Fibroblast of gingiva (primary cell): ENCODE results near the gene ELMO1.
A peak's percentile ranks its signal among the peaks of the same experiment; 100 is the strongest.

Experiments used
- DNase-seq: peaks from one replicate; pipeline ENCODE4 v3.0.0-alpha.2; 2011; ENCODE audit warnings: low read depth

The ELMO1 gene

GRCh38 chr7:37431413-37431812, 17.3 kb downstream of the ELMO1 start:
- DNase-seq = no peak

DNA sequence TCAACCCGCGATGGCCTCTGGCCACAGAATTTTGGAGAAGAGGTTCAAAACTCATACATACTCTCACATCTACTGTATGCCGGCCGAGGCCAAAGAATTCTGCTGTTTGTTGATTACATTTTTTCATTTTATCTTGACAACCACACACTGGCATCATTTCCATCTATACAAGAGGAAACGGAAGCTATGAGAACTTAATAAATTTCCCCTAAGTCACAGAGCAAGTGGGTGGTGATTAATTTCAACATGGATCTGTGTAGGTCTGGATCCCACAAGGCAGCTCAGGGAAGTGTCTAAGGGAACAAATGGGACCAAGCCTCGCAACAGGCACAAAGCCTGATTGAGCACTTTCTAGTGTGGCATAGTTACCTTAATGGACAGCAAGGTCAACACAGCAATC, 18.0 kb downstream of the ELMO1 start:
- no peak for DNase-seq

DNA sequence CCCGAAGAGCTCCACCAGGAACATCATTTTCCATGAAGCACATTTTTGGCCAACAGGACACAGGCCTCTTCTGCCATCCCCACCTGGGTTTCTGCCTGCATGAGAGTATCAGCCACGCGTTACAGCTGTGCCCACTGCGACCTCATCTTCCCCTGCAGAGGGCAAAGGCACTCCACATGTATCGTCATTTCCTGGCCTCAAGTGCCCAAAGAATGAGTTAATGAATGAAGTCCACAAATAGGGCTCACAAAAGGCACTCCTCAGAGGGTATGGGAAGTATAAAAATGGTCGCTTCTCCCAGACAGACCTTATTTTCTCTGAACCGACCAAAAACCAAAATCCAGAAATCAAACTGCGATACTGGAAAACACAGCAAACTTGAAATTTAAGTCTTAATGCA, 18.5 kb downstream of the ELMO1 start:
- no peak for DNase-seq

- no peak for DNase-seq
These were observed 19.3 kb downstream of the ELMO1 start for GRCh38 chr7:37429435-37429791.

GRCh38 chr7:37428681-37429434, 19.8 kb downstream of the ELMO1 start:
- DNase-seq = no peak

DNA sequence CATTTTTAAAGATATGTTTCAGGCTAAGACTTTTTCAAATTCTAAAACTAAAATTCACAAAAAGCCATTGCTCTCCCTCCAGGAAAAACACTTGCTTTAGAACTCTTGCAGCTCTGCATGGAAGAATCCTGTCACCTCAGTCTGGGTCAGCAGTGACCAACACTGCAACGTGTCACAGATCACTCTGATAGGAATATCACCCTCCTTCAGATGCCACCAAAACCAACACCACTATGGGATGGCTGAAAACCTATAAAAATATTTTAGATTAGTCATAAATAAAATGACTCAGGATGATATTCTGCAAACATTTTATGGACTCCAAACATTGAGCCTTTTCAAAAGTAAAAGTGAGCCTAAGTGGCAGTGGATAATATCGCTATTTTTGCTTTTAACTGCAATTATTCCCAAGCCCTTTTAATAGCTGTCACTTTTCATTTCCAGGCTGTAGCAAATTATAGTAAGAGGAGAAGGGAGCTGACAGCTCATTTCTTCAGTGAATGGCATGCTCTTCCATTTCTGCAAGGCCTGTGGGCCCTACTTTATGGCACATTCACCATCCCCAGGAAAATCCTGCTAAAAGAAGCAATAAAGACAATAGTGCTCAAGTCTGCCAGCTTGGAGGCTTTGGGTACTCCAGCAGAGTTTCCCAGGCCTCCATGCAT, 21.3 kb downstream of the ELMO1 start:
- no peak for DNase-seq

GRCh38 chr7:37425498-37425897, 23.2 kb downstream of the ELMO1 start:
- no peak for DNase-seq

GRCh38 chr7:37424995-37425394, 23.7 kb downstream of the ELMO1 start:
- no peak for DNase-seq

DNA sequence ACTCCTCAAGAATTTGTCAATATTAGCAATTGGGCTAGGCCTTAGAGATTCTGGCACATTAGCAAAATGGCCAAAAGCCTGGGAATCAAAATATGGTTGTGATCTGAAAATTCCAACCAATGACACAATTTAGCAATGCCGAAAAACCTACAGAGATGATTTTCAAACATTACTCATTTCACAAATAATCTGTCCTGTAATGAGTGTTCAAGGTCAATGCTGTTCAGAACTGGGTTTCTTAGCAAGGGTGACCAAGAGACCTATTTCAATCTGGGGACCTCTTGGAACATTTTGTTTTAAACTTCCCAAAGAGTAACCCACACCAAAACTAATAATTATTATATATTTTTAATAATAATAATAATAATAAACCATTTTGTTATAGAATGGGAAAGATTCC, 24.1 kb downstream of the ELMO1 start:
- DNase-seq = no peak

- DNase-seq = peak; percentile 10
These were observed 26.7 kb downstream of the ELMO1 start for GRCh38 chr7:37421861-37422500.

DNA sequence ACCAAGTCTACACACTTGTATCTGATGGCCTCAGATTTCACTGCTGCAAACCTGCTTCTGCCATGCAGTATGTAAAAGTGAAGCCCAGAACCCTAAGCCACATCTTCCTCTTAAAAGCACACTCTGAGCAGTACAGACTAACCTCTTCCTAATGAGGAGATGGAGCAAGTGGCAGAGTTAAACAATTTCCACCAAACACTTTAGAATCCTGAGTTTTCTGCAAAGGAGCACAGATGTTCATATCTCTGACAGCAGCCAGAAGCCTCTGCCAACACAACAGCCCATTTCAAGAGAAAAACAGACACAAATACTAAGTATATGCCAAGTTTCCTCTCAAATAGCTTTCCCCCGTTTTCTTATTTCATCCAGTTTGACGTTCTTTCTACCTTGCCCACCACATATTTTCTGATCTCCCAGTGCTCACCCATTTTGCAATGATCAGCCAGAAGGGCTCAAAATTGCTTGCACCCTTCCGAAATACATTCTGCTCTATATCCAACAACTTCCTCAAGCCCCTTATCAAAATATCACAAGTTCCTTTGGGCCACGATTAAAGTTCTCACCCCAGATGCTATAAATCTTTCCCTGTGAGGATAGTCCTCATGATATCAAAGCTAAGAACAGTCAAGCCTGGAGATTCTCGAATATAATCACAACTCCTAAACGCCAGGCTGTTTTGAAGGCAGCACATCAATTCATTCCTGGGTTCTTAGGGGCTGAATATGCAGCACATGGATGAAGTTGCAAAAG, 27.5 kb downstream of the ELMO1 start:
- no peak for DNase-seq

GRCh38 chr7:37419496-37419895, 29.2 kb downstream of the ELMO1 start:
- DNase-seq = no peak

DNA sequence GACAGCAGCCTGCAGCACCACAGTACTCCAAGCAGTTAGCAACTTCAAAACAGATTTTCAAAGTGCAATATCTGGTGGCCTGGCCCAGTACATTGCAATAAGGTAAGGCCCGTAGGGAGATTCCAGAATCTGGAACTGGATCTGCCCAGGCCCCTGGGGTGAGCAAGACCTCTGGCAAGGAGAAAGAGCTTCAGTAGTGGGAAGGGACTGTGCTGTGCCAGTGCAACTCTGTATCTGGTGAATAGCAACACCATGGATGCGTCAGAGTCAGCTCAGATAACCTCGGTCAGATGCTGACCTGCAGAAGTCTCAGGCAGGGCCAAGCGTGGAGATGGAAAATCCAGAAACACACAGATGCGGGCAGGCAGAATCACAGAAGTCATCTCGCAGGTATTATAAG, 30.3 kb downstream of the ELMO1 start:
- no peak for DNase-seq

DNA sequence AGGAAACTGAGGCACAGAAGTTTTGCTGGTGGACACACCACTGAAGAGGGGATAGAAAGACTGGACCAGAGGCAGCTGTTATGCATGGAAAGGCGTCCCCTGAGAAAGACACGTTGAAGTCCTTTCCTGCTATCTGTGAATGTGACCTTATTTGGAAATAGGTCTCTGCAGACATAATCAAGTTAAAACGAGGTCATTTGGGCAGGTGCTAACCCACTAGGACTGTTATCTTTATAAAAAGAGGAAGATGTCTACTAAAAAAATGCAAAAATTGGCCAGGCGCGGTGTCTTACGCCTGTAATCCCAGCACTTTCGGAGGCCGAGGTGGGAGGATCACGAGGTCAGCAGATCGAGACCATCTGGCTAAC, 31.6 kb downstream of the ELMO1 start:
- DNase-seq = no peak

DNA sequence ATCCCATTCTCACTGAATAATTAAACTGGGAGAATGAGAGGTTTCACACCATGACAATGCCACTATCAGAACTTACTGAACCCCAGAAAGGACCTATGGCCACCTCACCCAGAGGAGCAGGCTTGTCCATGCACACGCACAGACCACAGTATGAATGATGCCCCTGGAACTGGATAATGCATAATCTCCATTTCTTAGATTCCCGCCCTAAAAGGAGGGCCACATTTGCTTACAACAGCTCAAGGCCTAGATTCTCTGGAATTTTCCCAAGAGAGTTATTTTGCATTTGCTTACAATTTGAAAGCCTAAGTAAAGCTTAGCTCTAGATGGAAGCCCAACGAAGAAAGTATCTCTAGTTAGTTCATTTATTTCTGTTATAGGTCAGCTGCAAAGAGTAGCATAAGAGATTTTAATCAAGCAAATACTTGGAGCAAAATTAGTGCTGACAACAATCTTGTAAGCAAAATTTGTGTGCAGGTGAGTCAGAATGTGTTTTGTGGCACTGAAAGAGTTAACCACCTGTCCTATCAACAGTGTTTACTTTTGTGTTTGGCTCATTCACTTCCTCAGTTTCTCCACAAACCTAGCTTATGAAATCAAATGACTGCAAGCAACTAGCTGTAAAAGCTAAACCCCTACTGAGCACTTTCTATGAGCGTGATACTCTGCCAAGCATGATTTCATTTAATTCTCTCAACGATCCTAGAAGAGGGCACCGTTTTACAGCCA, 32.1 kb downstream of the ELMO1 start:
- no peak for DNase-seq

DNA sequence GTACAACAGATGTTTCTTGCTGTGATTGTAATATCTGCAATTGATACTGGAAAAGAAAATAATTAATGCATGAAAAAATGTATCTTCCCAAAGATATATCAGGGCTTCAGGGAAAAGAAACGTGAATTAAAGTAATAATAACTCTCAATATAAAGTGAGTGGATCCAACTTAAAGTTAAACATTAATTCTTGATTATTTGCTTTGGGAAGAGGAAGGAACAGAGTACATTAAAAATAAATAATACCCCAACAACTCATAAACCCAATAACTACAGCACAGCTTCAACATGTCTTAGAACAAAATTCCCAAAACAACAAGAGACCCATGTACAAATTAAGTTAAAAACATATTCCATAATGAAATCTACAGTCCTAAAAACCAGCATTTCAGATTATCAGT, 33.0 kb downstream of the ELMO1 start:
- DNase-seq = no peak

- no peak for DNase-seq
These were observed 34.2 kb downstream of the ELMO1 start for GRCh38 chr7:37414352-37414983.

GRCh38 chr7:37411444-37412034, 37.1 kb downstream of the ELMO1 start:
- no peak for DNase-seq

DNA sequence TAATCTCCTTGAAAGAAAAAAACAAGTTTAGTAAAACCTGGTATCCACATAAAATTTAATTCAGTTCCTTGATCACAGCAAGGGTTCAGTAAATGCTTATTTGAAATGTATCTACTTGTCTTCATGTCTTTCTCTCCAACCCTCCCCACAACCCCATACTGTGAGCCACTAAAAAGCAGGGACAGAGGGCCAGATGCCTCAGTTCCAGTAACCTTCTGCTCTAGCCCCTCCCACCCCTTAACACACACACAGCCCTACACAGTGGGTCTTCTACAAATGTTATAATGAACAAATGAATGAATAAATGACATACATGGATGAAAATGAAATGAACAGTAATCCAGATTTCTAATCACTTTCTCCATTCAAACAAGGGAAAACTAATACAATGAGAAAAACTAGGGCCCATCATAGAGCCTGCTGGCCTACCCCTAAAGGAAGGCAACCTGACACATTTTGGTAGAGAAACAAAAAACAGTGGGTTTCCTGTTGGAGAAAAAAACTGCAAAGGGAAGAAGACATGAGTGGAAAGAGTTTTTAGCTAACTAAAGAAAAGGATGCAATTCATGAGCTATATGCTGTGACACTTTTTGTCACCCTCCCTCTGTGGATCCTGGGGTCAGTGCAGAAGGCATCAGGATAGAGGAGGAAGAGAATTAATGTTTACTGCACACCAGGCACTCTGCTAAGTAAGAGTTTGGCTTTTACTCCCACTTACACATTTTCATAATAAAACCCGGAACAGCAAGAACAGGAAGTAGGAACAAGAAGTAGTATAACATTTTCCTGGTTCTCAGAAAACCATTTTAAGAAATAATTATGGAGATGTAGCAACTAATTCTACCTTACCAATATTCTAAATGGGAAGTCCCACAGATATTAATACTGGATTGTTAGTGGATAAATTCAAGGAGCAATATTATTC, 38.1 kb downstream of the ELMO1 start:
- DNase-seq = no peak

- no peak for DNase-seq
These were observed 39.2 kb downstream of the ELMO1 start for GRCh38 chr7:37409461-37409860.
